Loucy (cell line): ENCODE measurements around the gene NOP16.

Experiments
- H2AFZ ChIP-seq: fragments of 200-600 bp; sonication (generic); 2 replicates; pipeline ENCODE4 v1.6.0; 2016; ENCODE audit warnings: antibody characterized with exemption, mild to moderate bottlenecking, low read length, moderate library complexity
- H3F3A ChIP-seq: fragments of 200-600 bp; 2 replicates; pipeline ENCODE4 v1.6.0; 2016; ENCODE audit warnings: antibody characterized with exemption, low read depth, mild to moderate bottlenecking
- H3K27me3 ChIP-seq: fragments of 200-600 bp; sonication (generic); 2 replicates; pipeline ENCODE4 v1.6.1; 2014; ENCODE audit warnings: low read length, mild to moderate bottlenecking; ENCODE audit not compliant: insufficient read depth, poor library complexity, severe bottlenecking
- H3K36me3 ChIP-seq: fragments of 200-600 bp; sonication (generic); 2 replicates; pipeline ENCODE4 v1.6.1; 2016; ENCODE audit warnings: low read length; ENCODE audit not compliant: insufficient read depth
- H3K4me1 ChIP-seq: fragments of 200-600 bp; sonication (generic); 2 replicates; pipeline ENCODE4 v1.5.1; 2014; ENCODE audit warnings: low read length, mild to moderate bottlenecking; ENCODE audit not compliant: insufficient read depth, poor library complexity, severe bottlenecking
- H3K4me2 ChIP-seq: fragments of 200-600 bp; sonication (generic); 2 replicates; pipeline ENCODE4 v1.6.0; 2014; ENCODE audit warnings: antibody characterized with exemption, low read length, low read depth, mild to moderate bottlenecking; ENCODE audit not compliant: poor library complexity, severe bottlenecking
- H3K4me3 ChIP-seq: fragments of 200-600 bp; sonication (generic); 2 replicates; pipeline ENCODE4 v1.5.1; 2014; ENCODE audit warnings: low read length, mild to moderate bottlenecking, mixed read lengths; ENCODE audit not compliant: poor library complexity, severe bottlenecking
- H3K79me2 ChIP-seq: fragments of 200-600 bp; sonication (generic); 2 replicates; pipeline ENCODE4 v1.6.1; 2014; ENCODE audit warnings: low read length; ENCODE audit not compliant: insufficient read depth
- H3K9ac ChIP-seq: fragments of 200-600 bp; sonication (generic); 2 replicates; pipeline ENCODE4 v1.6.0; 2014; ENCODE audit warnings: mild to moderate bottlenecking, low read depth, low read length, moderate library complexity; ENCODE audit not compliant: poor library complexity, severe bottlenecking
- H3K9me2 ChIP-seq: fragments of 200-600 bp; sonication (generic); replicated peaks from 2 replicates; pipeline ENCODE4 v1.6.1; 2016; ENCODE audit warnings: low read depth, low read length, mixed read lengths
- H3K9me3 ChIP-seq: fragments of 200-600 bp; sonication (generic); 2 replicates; pipeline ENCODE4 v1.6.1; 2014; ENCODE audit warnings: mild to moderate bottlenecking, antibody characterized with exemption, low read length, low read depth; ENCODE audit not compliant: insufficient read depth
- H4K20me1 ChIP-seq: fragments of 200-600 bp; sonication (generic); 2 replicates; pipeline ENCODE4 v1.6.0; 2014; ENCODE audit warnings: antibody characterized with exemption, low read length, mild to moderate bottlenecking; ENCODE audit not compliant: insufficient read depth, poor library complexity, severe bottlenecking
- CTCF ChIP-seq: fragments of 200-600 bp; sonication (generic); conservative IDR thresholded peaks from 2 replicates; pipeline ENCODE4 v1.5.1; 2014; ENCODE audit warnings: mild to moderate bottlenecking, antibody characterized with exemption, low read length
- EZH2phosphoT487 ChIP-seq: fragments of 200-600 bp; IDR thresholded peaks from 2 replicates; pipeline ENCODE4 v1.6.1; 2018; ENCODE audit warnings: antibody characterized with exemption, mild to moderate bottlenecking, moderate library complexity, borderline replicate concordance

Gene NOP16

GRCh38 chr5:176388444-176389134 is at the start of gene NOP16, which contains the start of gene HIGD2A:
NOP16 (minus strand) TSS chr5:176388598; CDS start chr5:176388539, 59 bp downstream.
HIGD2A (plus strand) TSS chr5:176388751; CDS start chr5:176388820, 69 bp downstream.
- Histone ChIP-seq H3K79me2 (peaks cover 37% of the 10 kb centered on the region), H3K4me3 (peak within 1 kb of the TSS; percentile 96), H3K36me3 (peaks cover 4% of the 10 kb centered on the region; the same call in 1 of the 2 replicates), H3K9ac (peak within 1 kb of the TSS; percentile 87), H2AFZ (peak within 1 kb of the TSS; percentile 96), H3K4me1 (peaks cover 6% of the 10 kb centered on the region), H3K9me3 (no peaks in the 10 kb centered on the region), H4K20me1 (no peaks in the 10 kb centered on the region), H3K9me2 (no peaks in the 10 kb centered on the region), H3K4me2 (peak within 1 kb of the TSS; percentile 88), H3K27me3 (no peaks in the 10 kb centered on the region), H3F3A (no peaks in the 10 kb centered on the region)
- TF ChIP-seq EZH2phosphoT487 = no peak

- Histone ChIP-seq H3K9me3 (no peaks in the 10 kb centered on the region), H4K20me1 (no peaks in the 10 kb centered on the region), H3K4me2 (peak overlapping the region; percentile 31), H2AFZ (no peak overlapping the region), H3F3A (no peaks in the 10 kb centered on the region), H3K79me2 (no peaks in the 10 kb centered on the region), H3K4me3 (no peak overlapping the region), H3K9me2 (no peaks in the 10 kb centered on the region), H3K36me3 (no peaks in the 10 kb centered on the region), H3K4me1 (no peaks in the 10 kb centered on the region), H3K27me3 (no peaks in the 10 kb centered on the region), H3K9ac (no peak overlapping the region)
- TF ChIP-seq CTCF (no peak), EZH2phosphoT487 (no peak)
Measured at GRCh38 chr5:176436656-176437055, 48.3 kb upstream of the NOP16 start.

GRCh38 chr5:176432707-176433106 is 44.3 kb upstream of the NOP16 start:
- H3K4me1 ChIP-seq = peaks cover 7% of the 10 kb centered on the region
- H3K4me2 ChIP-seq = no peak overlapping the region
- no peak overlapping the region for H2AFZ ChIP-seq
- H3K27me3 ChIP-seq = no peaks in the 10 kb centered on the region
- H4K20me1 ChIP-seq = no peaks in the 10 kb centered on the region
- H3K9ac ChIP-seq = no peak overlapping the region
- no peaks in the 10 kb centered on the region for H3F3A ChIP-seq
- H3K9me2 ChIP-seq = no peaks in the 10 kb centered on the region
- no peaks in the 10 kb centered on the region for H3K36me3 ChIP-seq
- H3K79me2 ChIP-seq = no peaks in the 10 kb centered on the region
- TF ChIP-seq EZH2phosphoT487 (no peak), CTCF (no peak)
- H3K4me3 ChIP-seq = no peak overlapping the region
- H3K9me3 ChIP-seq = no peaks in the 10 kb centered on the region
